ENCODE results near the gene FARP1.

Gene FARP1

GRCh38 chr13:98327371-98328270 lies 184.7 kb downstream of the FARP1 start:
- no peak for DNase-seq (ENCODE audit: low read depth in 4 of 4, low spot score in 1 of 4)

GRCh38 chr13:98328511-98328910 lies 185.6 kb downstream of the FARP1 start:
- DNase-seq (ENCODE audit: low read depth in 4 of 4, low spot score in 1 of 4) = no peak

GRCh38 chr13:98332222-98332621 lies 189.3 kb downstream of the FARP1 start:
- DNase-seq (ENCODE audit: low read depth in 4 of 4, low spot score in 1 of 4) = no peak

GRCh38 chr13:98332691-98333090 lies 189.8 kb downstream of the FARP1 start:
- DNase-seq (ENCODE audit: low read depth in 4 of 4, low spot score in 1 of 4) = no peak

GRCh38 chr13:98333486-98333885 lies 190.6 kb downstream of the FARP1 start:
- no peak for DNase-seq (ENCODE audit: low read depth in 4 of 4, low spot score in 1 of 4)

GRCh38 chr13:98334620-98335205 lies 191.8 kb downstream of the FARP1 start:
- DNase-seq (ENCODE audit: low read depth in 4 of 4, low spot score in 1 of 4) = no peak

- no peak for DNase-seq (ENCODE audit: low read depth in 4 of 4, low spot score in 1 of 4)
Observed at GRCh38 chr13:98335721-98336120, 192.8 kb downstream of the FARP1 start.

- DNase-seq (ENCODE audit: low read depth in 4 of 4, low spot score in 1 of 4) = no peak
Observed at GRCh38 chr13:98338310-98338709, 195.4 kb downstream of the FARP1 start.

GRCh38 chr13:98339684-98340425 lies 197.0 kb downstream of the FARP1 start:
- no peak for DNase-seq (ENCODE audit: low read depth in 4 of 4, low spot score in 1 of 4)

GRCh38 chr13:98342953-98343352 lies 200.1 kb downstream of the FARP1 start:
- DNase-seq (ENCODE audit: low read depth in 4 of 4, low spot score in 1 of 4) = no peak

- DNase-seq (ENCODE audit: low read depth in 4 of 4, low spot score in 1 of 4) = no peak
Observed at GRCh38 chr13:98343461-98343860, 200.6 kb downstream of the FARP1 start.

- no peak for DNase-seq (ENCODE audit: low read depth in 4 of 4, low spot score in 1 of 4)
Observed at GRCh38 chr13:98344392-98344791, 201.5 kb downstream of the FARP1 start.

- DNase-seq (ENCODE audit: low read depth in 4 of 4, low spot score in 1 of 4) = no peak
Observed at GRCh38 chr13:98345107-98345935, 202.4 kb downstream of the FARP1 start.

GRCh38 chr13:98346904-98347636 lies 204.2 kb downstream of the FARP1 start:
- DNase-seq (ENCODE audit: low read depth in 4 of 4, low spot score in 1 of 4) = no peak

GRCh38 chr13:98347756-98348155 lies 204.9 kb downstream of the FARP1 start:
- no peak for DNase-seq (ENCODE audit: low read depth in 4 of 4, low spot score in 1 of 4)

GRCh38 chr13:98348466-98349200 lies 205.7 kb downstream of the FARP1 start:
- DNase-seq (ENCODE audit: low read depth in 4 of 4, low spot score in 1 of 4) = no peak

GRCh38 chr13:98349731-98350305 lies 206.9 kb downstream of the FARP1 start:
- DNase-seq (ENCODE audit: low read depth in 4 of 4, low spot score in 1 of 4) = no peak

GRCh38 chr13:98350746-98351330 lies 207.9 kb downstream of the FARP1 start:
- DNase-seq (ENCODE audit: low read depth in 4 of 4, low spot score in 1 of 4) = no peak

- no peak for DNase-seq (ENCODE audit: low read depth in 4 of 4, low spot score in 1 of 4)
Observed at GRCh38 chr13:98351636-98352035, 208.7 kb downstream of the FARP1 start.
